Limb (tissue), 2 donors: Measurements from ENCODE around the gene DMWD.

Experiments
- DNase-seq, 2 donors: peaks; one replicate each; pipeline ENCODE4 v3.0.0-alpha.2; 2016; ENCODE audit errors: extremely low spot score in 2 of 2

Gene DMWD

DNA sequence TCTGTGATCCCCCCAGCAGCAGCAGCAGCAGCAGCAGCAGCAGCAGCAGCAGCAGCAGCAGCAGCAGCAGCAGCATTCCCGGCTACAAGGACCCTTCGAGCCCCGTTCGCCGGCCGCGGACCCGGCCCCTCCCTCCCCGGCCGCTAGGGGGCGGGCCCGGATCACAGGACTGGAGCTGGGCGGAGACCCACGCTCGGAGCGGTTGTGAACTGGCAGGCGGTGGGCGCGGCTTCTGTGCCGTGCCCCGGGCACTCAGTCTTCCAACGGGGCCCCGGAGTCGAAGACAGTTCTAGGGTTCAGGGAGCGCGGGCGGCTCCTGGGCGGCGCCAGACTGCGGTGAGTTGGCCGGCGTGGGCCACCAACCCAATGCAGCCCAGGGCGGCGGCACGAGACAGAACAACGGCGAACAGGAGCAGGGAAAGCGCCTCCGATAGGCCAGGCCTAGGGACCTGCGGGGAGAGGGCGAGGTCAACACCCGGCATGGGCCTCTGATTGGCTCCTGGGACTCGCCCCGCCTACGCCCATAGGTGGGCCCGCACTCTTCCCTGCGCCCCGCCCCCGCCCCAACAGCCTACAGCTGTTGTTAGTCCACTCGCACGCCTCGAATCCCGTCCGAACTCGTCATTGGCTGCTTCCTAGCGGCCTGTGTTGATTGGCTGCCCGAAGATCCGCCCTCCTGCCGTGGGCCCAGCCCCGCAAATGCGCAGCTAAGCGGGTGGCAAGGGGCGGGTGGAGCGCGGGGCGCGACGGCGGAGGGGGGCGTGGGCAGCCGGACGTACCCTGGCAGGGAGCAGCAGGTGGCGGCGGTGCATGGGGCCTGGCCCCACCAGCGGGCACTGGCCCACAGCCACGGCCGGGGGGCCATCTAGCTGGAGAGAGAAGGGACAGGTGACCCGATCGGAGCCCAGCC is 22.2 kb downstream of the DMWD start:
- peak; percentile 96 for DNase-seq

DNA sequence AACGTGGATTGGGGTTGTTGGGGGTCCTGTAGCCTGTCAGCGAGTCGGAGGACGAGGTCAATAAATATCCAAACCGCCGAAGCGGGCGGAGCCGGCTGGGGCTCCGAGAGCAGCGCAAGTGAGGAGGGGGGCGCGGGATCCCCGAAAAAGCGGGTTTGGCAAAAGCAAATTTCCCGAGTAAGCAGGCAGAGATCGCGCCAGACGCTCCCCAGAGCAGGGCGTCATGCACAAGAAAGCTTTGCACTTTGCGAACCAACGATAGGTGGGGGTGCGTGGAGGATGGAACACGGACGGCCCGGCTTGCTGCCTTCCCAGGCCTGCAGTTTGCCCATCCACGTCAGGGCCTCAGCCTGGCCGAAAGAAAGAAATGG is 22.8 kb downstream of the DMWD start:
- peak in 1 of 2 donors; percentile 78 for DNase-seq

DNA sequence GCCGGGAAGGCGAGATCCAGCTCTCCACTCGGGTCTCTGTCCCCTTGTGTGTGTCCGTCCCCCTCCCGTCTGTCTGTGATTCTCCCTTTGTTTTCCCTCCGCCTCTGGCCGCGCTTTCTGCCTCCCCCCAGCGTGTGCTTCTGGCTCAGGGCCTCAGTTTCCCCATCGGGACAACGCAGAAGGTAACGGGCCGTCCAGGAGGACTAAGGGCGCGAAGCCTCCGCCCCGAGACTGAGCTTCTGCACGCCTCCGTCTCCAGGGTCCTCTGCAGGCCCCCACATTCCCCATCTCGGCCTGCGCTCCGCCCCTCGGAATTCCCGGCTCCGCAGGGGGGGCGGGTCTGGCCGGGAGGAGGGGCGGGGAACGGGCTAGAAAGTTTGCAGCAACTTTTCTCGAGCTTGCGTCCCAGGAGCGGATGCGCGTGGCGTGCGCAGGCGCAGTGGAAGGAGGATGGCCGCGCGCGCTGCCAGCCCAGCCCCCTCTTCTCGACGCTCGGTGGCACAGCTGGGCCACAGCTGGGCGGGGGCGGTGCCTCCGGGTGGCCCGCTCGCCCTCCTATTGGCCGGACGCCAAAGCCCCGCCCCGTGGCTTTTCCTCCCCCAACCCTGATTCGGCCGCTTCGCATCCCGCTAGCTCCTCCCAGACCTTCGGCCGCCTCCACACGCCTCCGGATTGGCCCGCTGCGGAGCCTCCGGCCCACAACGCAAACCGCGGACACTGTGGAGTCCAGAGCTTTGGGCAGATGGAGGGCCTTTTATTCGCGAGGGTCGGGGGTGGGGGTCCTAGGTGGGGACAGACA is 23.5 kb downstream of the DMWD start, which contains the start of gene SIX5:
Gene SIX5, minus strand, starts transcription at position 269 of the 799 bp plus-strand sequence. CDS start 408 bp downstream, outside the sequence.
- DNase-seq: peak; percentile 98 to 100

DNA sequence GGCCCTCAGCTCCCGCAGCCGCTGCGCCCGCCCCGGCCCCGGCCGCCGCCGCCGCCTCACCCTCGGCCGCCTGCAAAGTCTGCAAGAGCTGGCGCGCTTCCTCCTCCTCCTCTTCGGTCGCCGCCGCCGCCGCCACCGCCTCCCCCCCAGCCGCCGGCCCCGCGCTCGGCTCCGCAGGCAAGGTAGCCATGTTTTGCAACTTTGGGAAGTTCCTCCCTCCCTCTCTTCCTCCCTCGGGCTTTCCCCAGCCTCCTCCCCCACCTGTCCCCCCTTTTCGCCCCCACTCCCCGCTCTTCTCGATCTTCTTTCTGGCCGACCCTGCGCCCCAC is 24.0 kb downstream of the DMWD start:
- peak in 1 of 2 donors; percentile 65 for DNase-seq

DNA sequence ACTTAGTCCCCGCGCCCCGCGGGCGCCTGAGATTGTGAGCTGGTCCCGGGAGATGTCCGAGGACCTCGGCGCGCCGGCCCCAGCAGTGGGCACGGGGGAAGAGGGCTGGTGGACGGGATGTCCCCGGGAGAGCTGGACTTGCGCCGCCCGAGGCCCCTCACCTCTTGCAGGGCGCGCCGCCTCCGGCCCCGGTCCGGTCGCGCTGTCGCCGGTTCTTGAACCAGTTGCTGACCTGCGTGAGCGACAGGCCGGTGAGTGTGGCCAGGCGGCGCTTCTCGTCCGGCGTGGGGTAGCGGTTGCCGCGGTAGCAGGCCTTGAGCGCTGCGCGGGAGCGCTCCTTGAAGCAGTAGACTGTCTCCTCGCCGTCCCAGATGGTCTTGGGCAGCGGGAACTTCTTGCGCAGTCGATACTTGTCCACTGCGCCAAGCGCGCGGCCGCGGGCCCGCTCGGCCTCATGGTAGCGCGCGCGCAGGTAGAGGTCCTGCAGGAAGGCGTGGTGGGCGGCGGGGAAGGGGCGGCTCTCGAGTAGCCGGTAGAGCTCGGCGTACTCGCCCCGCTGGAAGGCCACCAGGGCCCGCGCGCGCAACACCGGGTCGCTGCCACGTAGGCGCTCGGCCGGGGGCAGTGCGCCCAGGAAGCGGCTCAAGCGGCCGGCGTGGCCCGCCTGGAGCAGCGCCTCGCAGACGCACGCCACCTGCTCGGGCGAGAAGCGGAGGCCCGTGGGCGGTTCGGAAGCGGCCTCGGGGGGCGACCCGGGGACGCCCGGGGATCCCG is 24.6 kb downstream of the DMWD start:
- DNase-seq: peak; percentile 36 to 78

DNA sequence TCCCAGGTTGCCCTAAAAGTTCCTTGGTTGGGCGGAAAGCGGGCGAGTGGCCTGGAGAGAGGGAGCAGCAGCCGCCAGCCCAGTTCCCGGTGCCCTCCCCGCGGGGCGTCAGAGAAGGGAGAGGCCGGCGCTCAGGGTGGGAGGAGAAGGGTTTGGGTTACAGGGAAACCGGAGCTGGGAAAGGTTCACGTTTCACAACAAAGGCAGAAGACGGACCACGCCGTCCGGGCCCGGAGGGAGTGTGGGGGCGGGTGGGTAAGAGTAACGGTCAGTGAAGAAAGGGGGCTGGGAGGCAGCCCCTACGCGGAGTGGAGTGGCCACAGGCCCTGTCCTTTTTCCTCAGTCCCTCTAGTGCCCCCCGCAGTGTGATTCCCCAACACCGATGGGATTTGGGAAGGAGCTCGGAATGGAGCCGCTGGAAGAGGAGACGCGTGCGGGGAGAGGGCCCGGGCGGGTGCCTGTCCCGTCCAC is 25.2 kb downstream of the DMWD start:
- peak; percentile 51 to 83 for DNase-seq

DNA sequence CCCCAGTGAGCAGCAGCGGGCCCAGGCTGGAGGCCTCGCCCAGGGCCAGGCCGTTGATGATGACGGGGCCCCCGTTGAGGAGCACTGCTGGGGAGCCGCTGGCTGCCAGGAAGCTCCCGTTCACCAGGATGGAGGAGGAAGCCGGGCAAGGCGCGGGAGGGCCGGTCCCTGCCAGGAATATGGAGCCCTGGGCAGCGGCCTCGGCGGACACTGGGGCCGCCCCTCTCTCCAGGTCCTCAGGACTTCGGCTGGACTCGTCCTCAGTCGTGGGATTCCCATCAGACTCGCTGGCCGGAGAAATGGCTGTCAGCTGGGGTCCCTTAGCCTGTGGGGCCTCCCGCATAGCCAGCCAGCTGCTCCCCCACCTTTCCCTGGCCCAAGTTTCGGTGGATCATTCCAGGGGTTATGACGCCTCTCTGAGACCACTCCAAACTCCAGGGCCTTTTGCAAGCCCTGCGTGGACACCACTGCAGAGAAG is 25.7 kb downstream of the DMWD start:
- peak in 1 of 2 donors; percentile 46 for DNase-seq

DNA sequence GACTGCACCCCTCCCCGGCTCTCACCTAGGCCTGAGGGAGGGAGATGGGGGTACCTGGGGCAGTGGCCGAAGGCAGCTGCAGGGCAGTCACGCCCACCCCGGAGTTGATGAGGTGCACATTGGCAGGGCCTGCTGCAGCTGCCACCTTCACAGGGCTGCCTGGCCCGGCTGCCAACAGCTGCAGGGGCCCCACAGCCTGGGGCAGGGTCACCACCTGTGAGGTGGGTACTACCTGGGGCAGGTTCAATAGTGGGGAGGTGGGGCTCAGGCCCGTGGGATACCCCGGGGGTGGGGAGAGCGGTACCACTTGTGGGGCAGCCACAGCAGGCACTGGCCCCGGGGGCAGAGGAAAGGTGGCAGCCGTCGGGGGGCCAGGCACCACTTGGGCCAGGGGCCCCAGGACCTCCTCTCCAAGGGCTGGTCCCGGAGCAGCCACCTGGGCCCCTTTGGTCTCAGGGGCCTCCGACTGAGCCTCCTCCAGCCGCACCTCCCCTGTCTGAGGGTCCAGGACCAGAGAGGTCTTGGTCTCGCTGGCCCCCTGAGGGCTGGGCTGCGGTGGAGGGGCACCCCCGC is 26.3 kb downstream of the DMWD start:
- DNase-seq: peak in 1 of 2 donors; percentile 43

DNA sequence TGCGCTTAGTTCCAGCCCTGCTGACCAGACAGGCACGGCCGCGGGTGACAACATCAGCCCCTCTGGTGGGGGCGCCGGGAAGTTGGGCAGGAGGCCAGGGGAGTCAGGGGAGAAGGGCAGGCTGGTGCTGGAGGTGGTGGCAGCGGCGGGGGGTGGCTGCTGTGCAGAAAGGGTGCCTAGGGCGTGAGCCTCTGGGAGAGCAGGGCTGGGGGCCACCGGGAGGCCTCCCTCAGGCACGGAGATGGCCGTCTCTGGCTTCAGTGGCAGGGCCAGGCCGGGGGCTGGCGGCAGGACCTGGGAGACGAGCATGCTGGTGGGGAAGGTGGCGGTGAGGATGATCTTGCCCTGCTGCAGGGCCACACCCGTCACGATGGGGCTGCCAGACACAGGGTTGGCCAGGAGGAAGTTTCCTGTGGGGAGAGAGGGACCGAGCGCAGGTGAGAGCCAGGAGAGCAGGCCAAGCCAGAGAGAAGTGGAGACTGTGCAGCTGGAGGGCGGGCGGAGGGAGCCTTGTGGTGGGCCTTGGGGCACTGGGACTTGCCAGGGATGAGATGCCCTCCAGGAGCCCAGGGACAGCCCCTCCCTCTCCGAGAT is 26.8 kb downstream of the DMWD start:
- peak in 1 of 2 donors; percentile 48 for DNase-seq

DNA sequence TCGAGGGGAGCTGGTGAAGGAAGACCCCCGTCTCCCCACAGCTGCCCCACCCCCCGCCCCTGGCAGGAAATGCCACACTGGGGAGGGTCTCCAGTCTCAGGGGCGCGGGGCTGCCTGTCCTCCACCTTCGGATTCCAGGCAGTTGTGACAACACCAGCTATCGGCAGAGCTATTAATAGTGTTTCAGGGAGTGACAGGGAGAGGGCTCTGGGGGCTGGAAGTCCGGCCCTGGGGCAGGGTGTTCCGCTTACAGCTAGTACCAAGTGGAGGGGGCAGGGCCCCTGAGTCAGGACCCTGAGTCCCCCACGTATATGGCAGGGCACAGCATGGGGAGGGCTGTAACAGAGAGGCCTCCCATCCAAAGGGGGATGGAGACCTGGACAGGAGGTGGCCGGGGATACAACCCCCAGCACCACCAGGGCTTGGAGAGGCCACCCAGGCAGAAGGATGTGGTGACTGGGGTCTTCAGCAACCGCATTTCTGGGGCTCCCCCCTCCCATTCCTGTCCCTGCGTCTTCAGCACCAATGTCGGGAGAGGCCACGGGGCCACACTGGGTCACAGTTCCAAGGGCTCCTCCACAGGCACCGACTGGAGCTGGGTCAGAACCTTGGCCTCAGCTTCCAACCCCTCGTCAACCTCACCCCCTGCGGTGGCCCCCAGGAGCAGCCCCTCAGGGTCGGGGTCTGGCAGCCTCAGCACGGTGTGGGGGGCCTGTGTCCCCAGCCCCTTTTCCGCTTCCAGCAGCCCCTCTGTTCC is 27.5 kb downstream of the DMWD start:
- DNase-seq: peak in 1 of 2 donors; percentile 52

DNA sequence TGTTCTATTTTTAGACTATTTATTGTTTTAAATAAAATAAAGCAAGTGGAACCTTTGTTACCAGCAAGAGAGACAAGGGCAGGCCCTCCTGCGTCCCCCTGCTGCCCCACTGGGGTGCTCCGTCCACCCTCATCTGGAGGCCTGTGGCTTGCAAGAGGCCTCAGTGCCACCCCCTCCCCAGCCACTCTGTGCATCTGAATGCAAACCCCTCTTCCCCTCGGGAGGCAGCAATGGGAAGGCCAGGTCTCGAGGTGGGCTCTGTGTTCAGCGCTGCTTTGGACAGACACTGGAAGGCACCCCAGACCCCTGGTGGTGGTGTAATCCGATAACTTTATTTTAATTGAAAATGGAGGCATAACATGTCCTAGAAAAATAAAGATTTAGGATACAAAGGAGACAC is 28.2 kb downstream of the DMWD start:
- peak in 1 of 2 donors; percentile 43 for DNase-seq

DNA sequence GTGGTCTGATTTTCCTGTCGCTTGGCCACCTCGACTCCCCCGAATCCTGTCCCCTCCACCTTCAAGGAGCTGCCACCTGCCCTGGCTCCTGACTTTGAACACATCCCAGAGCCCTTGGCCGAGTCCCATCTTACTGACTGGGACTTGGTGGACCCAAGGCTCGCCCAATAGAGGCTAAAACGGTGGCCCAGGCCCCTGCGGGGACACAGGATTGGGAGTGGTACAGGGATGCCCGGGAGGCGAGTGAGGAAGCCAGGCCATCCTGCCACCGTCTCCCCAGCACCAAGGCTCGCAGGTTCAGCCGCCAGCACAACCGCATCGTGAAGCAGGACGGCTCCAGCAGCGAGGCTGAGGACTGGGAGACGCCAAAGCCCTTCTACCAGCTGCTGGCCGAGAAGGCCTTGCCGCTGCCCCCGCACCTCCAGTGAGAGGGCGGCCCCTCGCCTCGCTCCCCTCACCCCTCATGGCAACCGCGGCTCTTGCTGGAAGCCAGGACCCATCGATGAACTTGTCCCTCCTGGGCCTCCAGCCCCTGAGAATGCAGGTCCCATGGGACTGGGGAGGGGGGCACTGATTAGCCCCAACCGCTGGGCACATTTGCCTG is 28.9 kb downstream of the DMWD start:
- DNase-seq: peak in 1 of 2 donors; percentile 49

DNA sequence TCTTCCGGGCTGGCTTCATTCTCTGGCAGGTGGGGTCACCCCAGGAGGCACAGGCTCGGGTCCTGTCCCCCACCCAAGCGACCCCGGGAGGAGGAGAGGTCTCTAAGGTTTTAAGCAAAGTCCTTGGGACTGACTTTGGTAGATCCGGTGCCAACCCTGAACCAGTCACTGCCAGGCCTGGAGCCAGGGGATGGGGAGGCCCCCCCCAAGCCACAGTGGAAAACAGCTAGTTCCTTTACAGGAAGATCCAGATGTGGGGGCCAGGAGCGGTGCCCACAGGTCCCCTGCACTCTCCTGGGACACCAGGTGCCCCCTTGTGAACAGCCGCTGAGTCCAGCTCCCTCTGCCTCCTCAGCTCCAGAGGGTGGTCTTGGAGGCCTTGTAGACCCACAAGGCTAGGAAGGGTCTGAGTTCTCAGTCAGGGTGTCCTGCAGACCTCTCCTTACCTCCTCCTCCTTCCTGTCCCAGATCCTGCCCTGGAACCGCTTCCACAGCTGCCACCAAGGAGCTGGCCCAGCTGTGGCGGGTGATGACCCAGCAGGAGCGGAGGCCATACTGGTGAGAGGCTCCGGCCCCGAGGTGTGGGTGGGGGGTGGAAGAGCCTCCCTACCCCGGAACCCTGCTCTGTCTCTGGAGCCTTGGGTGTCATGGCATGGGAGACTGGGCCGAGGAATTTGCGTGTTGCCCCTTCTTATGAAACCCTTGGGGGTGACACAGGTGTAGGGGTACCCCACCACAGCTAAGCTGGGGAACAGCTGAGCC is 29.6 kb downstream of the DMWD start:
- no peak for DNase-seq

DNA sequence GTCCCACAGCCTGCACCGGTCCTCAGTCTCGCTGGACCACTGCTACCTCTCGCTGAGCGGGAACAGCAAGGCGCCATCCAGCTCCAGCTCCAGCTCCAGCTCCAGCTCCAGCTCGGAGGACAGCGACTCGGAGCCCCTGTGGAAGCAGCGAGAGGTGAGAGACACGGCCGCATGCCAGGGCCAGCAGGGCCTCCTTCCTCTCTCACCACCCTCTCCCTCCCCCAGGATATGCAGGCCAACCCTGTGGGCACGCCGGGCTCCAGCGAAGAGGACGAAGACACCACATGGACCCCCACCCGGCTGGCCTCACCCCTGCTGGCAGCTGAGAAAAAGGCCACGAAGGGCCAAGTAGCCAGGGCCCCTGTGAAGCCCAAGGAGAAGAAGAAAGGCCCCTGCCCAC is 30.9 kb downstream of the DMWD start:
- no peak for DNase-seq

DNA sequence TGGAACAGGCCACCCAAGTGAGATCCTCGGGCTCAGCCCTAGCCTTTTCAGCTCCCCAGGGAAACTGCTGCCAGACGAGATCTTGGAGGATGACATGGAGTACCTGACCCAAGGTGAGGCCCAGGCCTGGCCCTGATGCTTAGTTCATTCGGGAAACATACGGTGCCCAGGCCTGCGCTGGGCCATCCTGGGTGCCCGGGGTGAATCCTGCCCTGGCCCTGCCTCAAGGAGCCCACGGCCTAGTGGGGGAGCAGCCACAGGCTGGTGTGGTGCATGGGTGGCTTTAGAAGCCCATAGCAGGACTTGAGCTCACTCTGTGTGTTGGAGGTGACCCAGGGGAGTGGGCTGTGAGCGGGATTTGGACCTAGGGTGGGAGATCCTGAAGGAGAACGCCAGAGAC is 33.7 kb downstream of the DMWD start:
- DNase-seq: no peak

DNA sequence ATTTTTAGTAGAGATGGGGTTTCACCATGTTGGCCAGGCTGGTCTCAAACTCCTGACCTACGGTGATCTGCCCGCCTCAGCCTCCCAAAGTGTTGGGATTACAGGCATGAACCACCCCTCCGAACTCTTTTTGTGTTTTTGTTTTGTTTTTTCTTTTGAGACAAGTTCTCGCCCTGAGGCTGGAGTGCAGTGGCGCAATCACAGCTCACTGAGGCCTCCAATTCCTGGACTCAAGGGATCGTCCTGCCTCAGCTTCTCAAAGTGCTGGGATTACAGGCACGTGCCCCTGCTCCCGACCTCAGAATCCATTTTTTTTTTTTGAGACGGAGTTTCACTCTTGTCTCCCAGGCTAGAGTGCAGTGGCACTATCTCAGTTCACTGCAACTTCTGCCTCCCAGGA is 35.0 kb downstream of the DMWD start:
- no peak for DNase-seq

DNA sequence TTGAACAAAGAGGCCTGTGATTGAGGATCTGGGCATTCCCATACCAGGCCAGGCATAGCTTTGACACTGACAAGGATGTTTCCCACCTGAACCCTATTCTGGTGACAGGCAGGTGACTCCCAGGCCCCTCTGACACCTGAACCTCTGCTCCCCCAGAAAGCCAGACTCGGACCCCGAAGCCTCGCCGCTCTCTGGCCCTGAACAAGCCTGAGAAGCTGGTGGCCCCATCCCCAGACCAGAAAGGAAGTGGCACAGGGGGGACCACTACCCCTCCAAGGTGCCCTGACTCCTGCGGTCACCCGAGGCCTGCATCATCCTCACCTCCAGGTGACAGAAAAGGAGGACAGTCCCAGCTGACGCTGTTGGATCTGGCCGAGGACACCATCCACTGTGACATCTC is 38.3 kb downstream of the DMWD start:
- DNase-seq: no peak

DNA sequence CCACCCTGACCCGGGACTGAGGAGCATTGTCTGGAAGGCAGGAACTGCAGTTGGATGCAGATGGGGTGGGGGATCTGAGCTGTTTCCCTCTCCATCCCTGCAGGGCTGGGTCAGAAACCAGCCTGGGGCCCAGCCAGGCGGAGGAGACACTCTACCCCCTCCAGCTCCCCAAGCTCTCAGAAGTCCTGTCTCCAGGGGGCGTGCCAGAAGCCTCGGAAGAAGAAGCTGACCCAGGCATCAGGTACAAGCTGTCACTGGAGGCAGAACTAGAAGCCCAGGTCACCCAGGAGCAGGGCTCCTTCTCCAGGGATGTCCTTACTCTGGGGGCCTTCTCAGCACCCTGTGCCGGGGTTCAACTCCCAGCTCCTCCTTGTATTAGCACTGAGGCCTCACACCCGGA is 39.1 kb downstream of the DMWD start:
- no peak for DNase-seq

DNA sequence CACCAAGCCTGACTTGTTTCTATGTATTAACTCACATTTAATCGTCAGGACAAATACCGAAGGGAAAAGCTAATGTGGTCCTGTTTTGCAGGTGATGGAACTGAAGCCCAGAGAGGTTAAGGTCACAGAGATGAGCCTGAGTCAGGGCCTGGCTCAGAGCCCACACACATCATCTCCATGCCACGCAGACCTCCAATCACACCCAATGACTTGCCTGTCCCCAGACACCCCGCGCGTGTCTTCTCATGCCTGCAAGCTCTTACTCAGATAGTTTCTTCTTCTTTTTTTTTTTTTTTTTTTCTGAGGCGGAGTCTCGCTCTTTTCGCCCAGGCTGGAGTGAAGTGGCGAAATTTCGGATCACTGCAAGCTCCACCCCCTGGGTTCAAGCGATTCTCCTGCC is 40.0 kb downstream of the DMWD start:
- DNase-seq: no peak
